H1 (cell line): Measurements from ENCODE around the gene WDR7. TPM values are rescaled to one million over a fixed set of nuclear protein-coding genes. Genes with fewer than 3 reads are reported as not detected.

Source experiments
- CTCF ChIA-PET: fragments of 300-600 bp; sonication (Branson Sonifier 250); formaldehyde crosslinking; loops from one replicate; lab custom pipeline; 2021; ENCODE audit not compliant: partially characterized antibody; lab: Charles Lee
- POLR2A ChIA-PET: fragments of 300-600 bp; sonication (Branson Sonifier 250); formaldehyde crosslinking; loops from one replicate; lab custom pipeline; 2021; ENCODE audit warnings: inconsistent platforms; ENCODE audit not compliant: partially characterized antibody; lab: Charles Lee
- DNase-seq, 2 experiments: peaks; one replicate each; pipeline versions ENCODE4 v3.0.0 to v3.0.0-alpha.2; 2010 to 2022; ENCODE audit warnings: low spot score in 2 of 2, low read depth in 1 of 2, mixed read lengths in 1 of 2
- FAIRE-seq: peaks from 2 replicates; lab custom pipeline; 2011; peaks lifted over from hg19 to GRCh38; lab: Jason Lieb, UNC
- H2AFZ ChIP-seq: 2 replicates; pipeline ENCODE4 v1.8.1; 2012; ENCODE audit warnings: low read length, inconsistent platforms
- H2AK5ac ChIP-seq: 2 replicates; pipeline ENCODE4 v1.6.1; 2013; ENCODE audit warnings: low read depth, low read length
- H2BK120ac ChIP-seq: replicated peaks from 2 replicates; pipeline ENCODE3; 2013; ENCODE audit warnings: low read depth, low read length, inconsistent platforms
- H2BK12ac ChIP-seq: 2 replicates; pipeline ENCODE4 v1.6.1; 2013; ENCODE audit warnings: low read depth, low read length
- H2BK15ac ChIP-seq: 2 replicates; pipeline ENCODE4 v1.6.1; 2013; ENCODE audit warnings: low read length
- H2BK20ac ChIP-seq: 2 replicates; pipeline ENCODE4 v1.6.1; 2013; ENCODE audit warnings: low read length
- H2BK5ac ChIP-seq: 2 replicates; pipeline ENCODE4 v1.6.1; 2013; ENCODE audit warnings: low read depth, low read length
- H3K14ac ChIP-seq: 2 replicates; pipeline ENCODE4 v1.6.1; 2013; ENCODE audit warnings: inconsistent platforms; ENCODE audit not compliant: insufficient read length
- H3K18ac ChIP-seq: 2 replicates; pipeline ENCODE4 v1.6.1; 2013; ENCODE audit warnings: low read length; ENCODE audit errors: extremely low read depth
- H3K23ac ChIP-seq: 2 replicates; pipeline ENCODE4 v1.6.1; 2013; ENCODE audit warnings: inconsistent platforms; ENCODE audit not compliant: insufficient read length
- H3K23me2 ChIP-seq: 2 replicates; pipeline ENCODE4 v1.6.1; 2013; ENCODE audit warnings: low read depth, low read length
- H3K27ac ChIP-seq: 2 replicates; pipeline ENCODE4 v1.6.1; 2011; ENCODE audit warnings: low read depth, low read length, inconsistent platforms
- H3K27me3 ChIP-seq, 4 experiments: replicated peaks in 1 of 4; 1 replicate in 1 of 4; 2 replicates in 3 of 4; pipeline versions ENCODE4 v1.6.1 to v1.8.1; 2011 to 2013; ENCODE audit warnings: low read length in 3 of 4, mild to moderate bottlenecking in 3 of 4, inconsistent platforms in 2 of 4, mixed read lengths in 2 of 4, moderate library complexity in 1 of 4; ENCODE audit not compliant: control insufficient read depth in 3 of 4, insufficient read depth in 3 of 4; ENCODE audit errors: extremely low read depth in 1 of 4
- H3K36me3 ChIP-seq, 4 experiments: 2 replicates each; pipeline versions ENCODE4 v1.6.1 to v1.8.1; 2011 to 2013; ENCODE audit warnings: mild to moderate bottlenecking in 4 of 4, low read length in 3 of 4, moderate library complexity in 2 of 4, control low read depth in 1 of 4, inconsistent platforms in 1 of 4; ENCODE audit not compliant: insufficient read depth in 4 of 4, control insufficient read depth in 2 of 4
- H3K4ac ChIP-seq: replicated peaks from 2 replicates; pipeline ENCODE3; 2013; ENCODE audit warnings: low read length, low read depth, mixed read lengths, inconsistent platforms; ENCODE audit not compliant: insufficient read length
- H3K4me1 ChIP-seq, 4 experiments: replicated peaks in 1 of 4; 1 replicate in 1 of 4; 2 replicates in 3 of 4; pipeline versions ENCODE4 v1.6.1 to v1.8.1; 2011 to 2013; ENCODE audit warnings: low read length in 3 of 4, inconsistent platforms in 2 of 4, mixed read lengths in 1 of 4; ENCODE audit not compliant: insufficient read depth in 4 of 4, control insufficient read depth in 3 of 4
- H3K4me2 ChIP-seq, 2 experiments: 2 replicates each; pipeline versions ENCODE4 v1.6.1 to v1.8.1; 2011 to 2013; ENCODE audit warnings: low read depth in 2 of 2, low read length in 2 of 2, control low read depth in 1 of 2, inconsistent platforms in 1 of 2, mild to moderate bottlenecking in 1 of 2; ENCODE audit not compliant: insufficient read depth in 1 of 2
- H3K4me3 ChIP-seq, 4 experiments: fragments of 200-600, 300-600 bp in 1 of 4; sonication (generic), shearing (Covaris generic), sonication (Bioruptor Twin) in 1 of 4; 2 replicates each; pipeline versions ENCODE4 v1.5.1 to v1.8.1; 2011 to 2016; ENCODE audit warnings: low read length in 4 of 4, low read depth in 3 of 4, control low read depth in 2 of 4, inconsistent platforms in 2 of 4, mild to moderate bottlenecking in 2 of 4, mixed read lengths in 1 of 4, moderate library complexity in 1 of 4; ENCODE audit not compliant: insufficient read depth in 2 of 4; ENCODE audit errors: extremely low read depth in 1 of 4
- H3K56ac ChIP-seq: replicated peaks from 2 replicates; pipeline ENCODE3; 2013; ENCODE audit warnings: low read depth, mild to moderate bottlenecking, mixed read lengths, low read length, inconsistent platforms; ENCODE audit not compliant: insufficient read length
- H3K79me1 ChIP-seq: 2 replicates; pipeline ENCODE4 v1.6.1; 2013; ENCODE audit warnings: low read depth, low read length, control low read depth
- H3K79me2 ChIP-seq, 2 experiments: 2 replicates each; pipeline versions ENCODE4 v1.6.1 to v1.8.1; 2012 to 2013; ENCODE audit warnings: low read length in 2 of 2, mild to moderate bottlenecking in 2 of 2, inconsistent platforms in 1 of 2; ENCODE audit not compliant: insufficient read depth in 2 of 2, control insufficient read depth in 1 of 2
- H3K9ac ChIP-seq, 4 experiments: replicated peaks in 1 of 4; 1 replicate in 1 of 4; 2 replicates in 3 of 4; pipeline versions ENCODE4 v1.6.1 to v1.8.1; 2011 to 2013; ENCODE audit warnings: low read depth in 3 of 4, low read length in 3 of 4, control low read depth in 2 of 4, mild to moderate bottlenecking in 2 of 4, moderate library complexity in 2 of 4, inconsistent platforms in 1 of 4; ENCODE audit errors: extremely low read depth in 1 of 4
- H3K9me3 ChIP-seq, 2 experiments: 2 replicates each; pipeline versions ENCODE4 v1.6.1 to v1.8.1; 2012 to 2013; ENCODE audit warnings: mild to moderate bottlenecking in 2 of 2, moderate library complexity in 2 of 2, control low read depth in 1 of 2, inconsistent platforms in 1 of 2, low read depth in 1 of 2, low read length in 1 of 2, mixed read lengths in 1 of 2; ENCODE audit not compliant: insufficient read depth in 2 of 2
- H4K20me1 ChIP-seq, 2 experiments: replicated peaks in 1 of 2; 2 replicates each; pipeline versions ENCODE3 to v1.8.1; 2011 to 2013; ENCODE audit warnings: inconsistent platforms in 2 of 2, low read length in 2 of 2, mild to moderate bottlenecking in 1 of 2; ENCODE audit not compliant: insufficient read depth in 2 of 2, control insufficient read depth in 1 of 2
- H4K5ac ChIP-seq: 2 replicates; pipeline ENCODE4 v1.6.1; 2013; ENCODE audit warnings: low read length, low read depth, mixed read lengths, inconsistent platforms; ENCODE audit not compliant: insufficient read length
- H4K8ac ChIP-seq: 2 replicates; pipeline ENCODE4 v1.8.0; 2013; ENCODE audit warnings: mild to moderate bottlenecking, moderate library complexity, low read length, inconsistent platforms; ENCODE audit not compliant: insufficient read depth; ENCODE audit errors: extremely low read depth
- H4K91ac ChIP-seq: replicated peaks from 2 replicates; pipeline ENCODE3; 2013; ENCODE audit warnings: low read length, mixed read lengths, inconsistent platforms; ENCODE audit not compliant: insufficient read length
- ASH2L ChIP-seq: fragments of 200-600, 300-600 bp; sonication (generic); IDR thresholded peaks from one replicate; pipeline ENCODE4 v1.7.1; 2017; ENCODE audit warnings: low read length
- GTF2F1 ChIP-seq: IDR thresholded peaks from 2 replicates; pipeline ENCODE4 v1.6.1; 2012; ENCODE audit warnings: low read depth, low read length, improper control_type of control experiment, borderline replicate concordance
- NANOG ChIP-seq: IDR thresholded peaks from 2 replicates; pipeline ENCODE4 v1.6.1; 2011; ENCODE audit warnings: low read length, low read depth, mild to moderate bottlenecking, inconsistent platforms; ENCODE audit not compliant: insufficient read depth, poor library complexity, severe bottlenecking
- RXRA ChIP-seq: IDR thresholded peaks from 2 replicates; pipeline ENCODE4 v1.6.1; 2011; ENCODE audit warnings: low read depth, mild to moderate bottlenecking, low read length, moderate library complexity; ENCODE audit not compliant: insufficient read depth
- SIN3A ChIP-seq, 2 experiments: IDR thresholded peaks in 1 of 2; conservative IDR thresholded peaks in 1 of 2; 2 replicates each; pipeline ENCODE4 v1.6.1; 2011 to 2012; ENCODE audit warnings: low read length in 2 of 2, improper control_type of control experiment in 1 of 2, low read depth in 1 of 2, mild to moderate bottlenecking in 1 of 2
- SIX5 ChIP-seq: IDR thresholded peaks from 2 replicates; pipeline ENCODE4 v1.6.1; 2011; ENCODE audit warnings: mild to moderate bottlenecking, low read depth, low read length
- SP1 ChIP-seq: IDR thresholded peaks from 2 replicates; pipeline ENCODE4 v1.6.1; 2011; ENCODE audit warnings: low read depth, low read length
- SP4 ChIP-seq: IDR thresholded peaks from 2 replicates; pipeline ENCODE4 v1.6.1; 2012; ENCODE audit warnings: low read length, inconsistent platforms
- SUZ12 ChIP-seq: fragments of 200-600 bp; sonication (generic); IDR thresholded peaks from 2 replicates; pipeline ENCODE4 v1.6.1; 2012; ENCODE audit warnings: mild to moderate bottlenecking, inconsistent platforms, low read length, moderate library complexity, mixed read lengths
- TAF1 ChIP-seq: IDR thresholded peaks from 2 replicates; pipeline ENCODE4 v1.6.1; 2011; ENCODE audit warnings: mild to moderate bottlenecking, low read depth, low read length
- TEAD4 ChIP-seq: IDR thresholded peaks from 2 replicates; pipeline ENCODE4 v1.6.1; 2012; ENCODE audit warnings: low read depth, low read length, inconsistent platforms, mixed read lengths
- ZNF274 ChIP-seq: IDR thresholded peaks from 2 replicates; pipeline ENCODE4 v1.7.0; 2012; ENCODE audit warnings: low read length, borderline replicate concordance; ENCODE audit errors: extremely low read depth
- WGBS, 2 experiments: shearing (Covaris generic) in 1 of 2; methylation state at CpG; one replicate each; pipeline versions ENCODE4 v1.1.6 to v1.1.7; 2013 to 2015; ENCODE audit warnings: low lambda C conversion rate in 2 of 2, mixed read lengths in 2 of 2, inconsistent platforms in 1 of 2, low coverage in 1 of 2, missing lambda C conversion rate in 1 of 2; ENCODE audit not compliant: insufficient replicate concordance in 2 of 2, insufficient coverage in 1 of 2, insufficient read length in 1 of 2; ENCODE audit errors: extremely low coverage in 1 of 2, missing lambda C conversion rate in 1 of 2; 5-methylcytosine and 5-hydroxymethylcytosine counted together
- polyA plus RNA-seq, 7 experiments: library from polyadenylated mRNA; depleted of rRNA in 3 of 7; stranded (reverse) in 5 of 7; unstranded in 2 of 7; fragments of >200 nt in 5 of 7; fragments of 200-250 nt in 2 of 7; gene quantifications; 1 replicate in 5 of 7; 2 replicates in 1 of 7; 4 replicates in 1 of 7; pipeline versions ENCODE4 v1.2.1 to v1.2.3, GENCODE V29; 2011 to 2013; ENCODE audit warnings: missing spikeins in 2 of 7, mixed read lengths in 2 of 7
- total RNA-seq: library from RNA; stranded (reverse); fragmentation: NEBNext Ultra II Directional; extraction: Animal tissue kit (Norgen Biotek cat#: 25700); gene quantifications from 2 replicates; pipeline ENCODE4 v1.2.1, GENCODE V29; 2021
- TF ChIP-seq, protein P1 (sequence below): IDR thresholded peaks from 2 replicates; pipeline ENCODE4 v1.6.1; 2012; ENCODE audit warnings: inconsistent platforms
- TF ChIP-seq, protein P2 (sequence below): IDR thresholded peaks from 2 replicates; pipeline ENCODE4 v1.6.1; 2011; ENCODE audit warnings: low read depth, mild to moderate bottlenecking, low read length; ENCODE audit not compliant: insufficient read depth

Gene WDR7
- total and polyA plus RNA-seq, 2 of the 8 experiments (the other 6 are each of a cell fraction or from before 2014, with no cell fraction given), result 5.5 to 15.2 TPM

DNA sequence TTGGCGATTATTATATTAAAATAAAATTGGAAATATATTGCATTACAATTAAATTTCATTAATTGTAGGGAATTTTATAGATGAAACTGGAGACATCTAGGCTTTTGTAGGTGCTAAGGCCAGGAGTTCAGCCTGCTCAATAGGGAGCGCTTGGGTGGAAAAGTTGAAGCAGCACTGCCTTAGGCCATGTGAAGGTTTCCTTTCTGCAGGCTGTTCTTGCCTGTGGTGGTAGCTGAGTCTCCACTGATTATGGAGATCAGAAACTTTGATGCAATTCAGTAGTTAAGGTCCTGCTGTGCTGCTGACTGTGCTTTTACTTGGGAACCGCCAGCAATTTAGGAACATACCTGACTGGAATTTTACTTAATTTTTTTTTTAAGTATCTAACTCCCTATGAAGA lies 315.9 kb downstream of the WDR7 start:
- H3K56ac ChIP-seq, result no peak overlapping the region
- H3K27me3 ChIP-seq, result no peaks in the 10 kb centered on the region
- no peaks in the 10 kb centered on the region for H3K79me1 ChIP-seq
- no peak overlapping the region for H3K9ac ChIP-seq
- no peak overlapping the region for H4K5ac ChIP-seq
- H3K4me3 ChIP-seq, result no peak overlapping the region
- H3K23me2 ChIP-seq, result no peaks in the 10 kb centered on the region
- H3K4ac ChIP-seq, result no peak overlapping the region
- no peaks in the 10 kb centered on the region for H3K79me2 ChIP-seq
- no peak overlapping the region for H2AK5ac ChIP-seq
- no peak overlapping the region for H3K18ac ChIP-seq
- no peak overlapping the region for H2BK20ac ChIP-seq
- 70% methylated on average over 3 of the region's 3 CpGs; no CpG with 5 or more reads in 1 of the 2 experiments for WGBS, 2 experiments
- no peak overlapping the region for H2BK5ac ChIP-seq
- peaks cover 0 to 7% (median 3%) of the 10 kb centered on the region in 4 experiments; a peak in 2 of 7 replicates for H3K4me1 ChIP-seq
- no peak overlapping the region for H2AFZ ChIP-seq
- CTCF ChIA-PET, result interaction anchor here (0.7 to 1.4 kb wide), 3 partner anchors 27 to 178 kb away, joined by 3 read pairs; no protein-coding TSS in a partner anchor
- H3K36me3 ChIP-seq, result no peaks in the 10 kb centered on the region; a peak in 1 of 8 replicates
- H2BK12ac ChIP-seq, result no peak overlapping the region
- H3K23ac ChIP-seq, result no peak overlapping the region
- POLR2A ChIA-PET, result no interaction called here
- no peak overlapping the region for H2BK15ac ChIP-seq
- TF ChIP-seq SP1, result no peak
- TF ChIP-seq TAF1, result no peak
- TF ChIP-seq ASH2L, result no peak
- TF ChIP-seq SP4, result no peak
- TF ChIP-seq RXRA, result no peak
- TF ChIP-seq, protein P1, sequence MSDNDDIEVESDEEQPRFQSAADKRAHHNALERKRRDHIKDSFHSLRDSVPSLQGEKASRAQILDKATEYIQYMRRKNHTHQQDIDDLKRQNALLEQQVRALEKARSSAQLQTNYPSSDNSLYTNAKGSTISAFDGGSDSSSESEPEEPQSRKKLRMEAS, result no peak
- no peak for TF ChIP-seq TEAD4
- TF ChIP-seq SIN3A (conservative IDR thresholded peaks at IDR 0.05 in 1 of 2, IDR thresholded peaks at IDR 0.05 in 1 of 2; ENCODE audit: low read depth in 1 of 2, low read length in 2 of 2), result no peak
- no peak for TF ChIP-seq SUZ12
- no peak for TF ChIP-seq GTF2F1
- TF ChIP-seq SIX5, result no peak
- no peak for TF ChIP-seq ZNF274
- TF ChIP-seq, protein P2, sequence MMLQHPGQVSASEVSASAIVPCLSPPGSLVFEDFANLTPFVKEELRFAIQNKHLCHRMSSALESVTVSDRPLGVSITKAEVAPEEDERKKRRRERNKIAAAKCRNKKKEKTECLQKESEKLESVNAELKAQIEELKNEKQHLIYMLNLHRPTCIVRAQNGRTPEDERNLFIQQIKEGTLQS, result no peak
- TF ChIP-seq NANOG, result no peak
- no peak overlapping the region for H4K91ac ChIP-seq
- H3K27ac ChIP-seq, result no peak overlapping the region
- no peak overlapping the region for H2BK120ac ChIP-seq
- FAIRE-seq, result no peak
- no peak overlapping the region for H3K4me2 ChIP-seq
- H4K8ac ChIP-seq, result no peak overlapping the region
- H4K20me1 ChIP-seq, result no peaks in the 10 kb centered on the region
- no peak overlapping the region for H3K14ac ChIP-seq
- H3K9me3 ChIP-seq, result no peaks in the 10 kb centered on the region
- peak in 1 of 2 experiments; percentile 21 for DNase-seq
